ENCODE results near the gene RFTN2.
"Not testable (repeated sequence)": the region's sequence is repeated elsewhere in the genome, so short reads cannot be mapped to it uniquely, and the experiment has no call there.

Gene RFTN2, protein sequence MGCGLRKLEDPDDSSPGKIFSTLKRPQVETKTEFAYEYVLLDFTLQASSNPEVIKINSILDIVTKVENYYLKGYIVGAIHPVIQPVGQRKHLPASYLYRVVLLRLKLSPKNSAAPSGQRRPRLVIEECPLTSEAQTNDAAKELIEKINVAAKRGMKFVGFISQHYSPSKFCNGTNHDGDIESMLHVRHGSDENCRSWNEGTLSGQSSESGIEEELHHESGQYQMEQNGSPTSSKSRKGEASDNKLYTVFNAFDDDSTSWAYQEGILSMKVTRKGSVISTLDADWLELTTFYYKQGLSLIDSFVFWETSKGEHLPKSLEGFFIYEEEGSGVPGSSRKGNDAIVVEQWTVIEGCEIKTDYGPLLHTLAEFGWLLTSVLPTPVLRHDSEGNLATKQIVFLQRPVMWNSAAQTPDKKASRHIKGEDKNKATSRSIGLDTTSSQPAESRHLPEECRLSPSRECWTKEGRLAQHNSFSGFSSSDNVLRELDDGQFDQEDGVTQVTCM

DNA sequence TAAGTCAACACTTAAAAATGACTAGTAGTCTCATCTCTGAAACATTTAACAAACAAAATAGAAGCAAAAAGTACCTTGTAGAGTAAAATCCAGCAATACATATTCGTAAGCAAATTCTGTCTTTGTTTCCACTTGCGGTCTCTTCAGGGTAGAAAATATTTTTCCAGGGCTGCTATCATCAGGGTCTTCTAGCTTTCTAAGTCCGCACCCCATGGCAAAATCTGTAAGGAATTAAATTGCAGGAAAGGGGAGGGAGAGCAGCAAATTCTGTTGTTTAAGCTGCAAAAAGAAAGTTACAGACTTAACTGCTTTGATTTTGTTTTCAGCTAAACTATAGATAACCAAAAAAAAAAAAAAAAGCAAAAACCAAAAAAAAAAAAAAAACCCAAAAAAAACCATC lies at the start of gene RFTN2:
Gene RFTN2 (minus strand): TSS at position 342 of the 400 bp plus-strand sequence. CDS start 129 bp downstream, at position 213.
- no peak for DNase-seq

DNA sequence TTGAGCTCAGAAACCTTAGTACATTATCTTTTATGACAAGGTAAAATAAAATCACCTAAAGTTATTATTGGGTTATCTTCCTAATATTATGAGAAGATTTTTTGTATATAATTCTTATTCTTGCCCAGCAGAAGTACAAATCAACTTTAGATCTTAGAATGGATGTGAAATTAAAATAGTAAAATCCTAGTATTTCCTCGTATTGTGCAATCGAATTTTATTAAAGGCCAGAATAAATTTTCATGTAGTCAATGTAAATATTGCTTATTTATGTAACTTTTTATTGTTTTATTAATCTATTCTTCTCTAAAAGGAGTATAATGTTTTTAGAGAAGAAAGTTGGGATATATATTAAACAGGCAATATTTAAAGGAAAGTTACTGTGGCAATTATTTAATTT lies 42.5 kb upstream of the RFTN2 start:
- no peak for DNase-seq

- DNase-seq = no peak
Measured at GRCh38 chr2:197713271-197713670, 37.9 kb upstream of the RFTN2 start.

DNA sequence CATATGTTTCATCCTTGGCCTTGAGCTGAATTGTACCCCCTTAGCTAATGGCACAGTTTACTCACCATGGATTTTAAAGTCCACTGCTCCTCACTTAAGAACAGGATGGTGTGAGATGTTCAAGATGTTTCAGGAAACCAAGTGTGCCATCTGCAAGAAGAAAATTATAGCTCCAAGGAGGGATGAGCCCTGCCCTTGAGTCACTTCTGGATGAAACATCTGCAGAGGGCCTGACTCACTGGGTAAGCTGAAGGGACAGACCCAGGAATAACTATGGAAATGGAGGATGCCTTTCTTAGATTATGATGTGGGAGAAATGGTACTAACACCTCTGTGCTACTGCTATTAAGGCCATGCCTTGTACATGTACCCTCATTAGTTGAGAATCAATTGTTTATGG lies 36.2 kb upstream of the RFTN2 start:
- DNase-seq = no peak

DNA sequence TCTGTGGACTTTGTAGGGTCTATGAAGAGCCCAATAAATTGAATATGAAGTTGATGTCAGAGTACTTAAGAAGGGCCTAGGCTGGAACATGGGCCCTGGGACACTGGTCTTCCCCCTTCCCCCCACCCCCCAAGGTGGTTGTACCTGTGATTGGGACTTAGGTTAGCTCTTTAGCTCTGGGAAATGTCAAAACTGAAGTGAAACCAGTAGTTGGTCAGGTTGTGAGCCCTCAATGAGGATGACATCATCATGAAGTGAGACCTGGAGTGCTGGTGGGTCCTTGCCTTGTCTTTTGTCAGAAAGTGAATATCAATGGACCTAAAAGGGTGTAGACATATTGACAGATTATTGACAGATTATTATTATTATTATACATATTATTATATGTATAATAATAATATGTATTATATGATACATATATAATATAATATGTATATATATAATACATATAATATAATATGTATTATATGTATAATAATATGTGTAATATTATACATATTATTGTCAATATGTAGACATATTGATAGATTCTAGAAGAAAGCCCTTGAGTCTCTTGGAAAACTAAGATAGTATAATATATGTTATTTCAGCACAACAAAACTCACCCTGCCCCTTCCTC lies 35.1 kb upstream of the RFTN2 start:
- DNase-seq = peak; percentile 43

DNA sequence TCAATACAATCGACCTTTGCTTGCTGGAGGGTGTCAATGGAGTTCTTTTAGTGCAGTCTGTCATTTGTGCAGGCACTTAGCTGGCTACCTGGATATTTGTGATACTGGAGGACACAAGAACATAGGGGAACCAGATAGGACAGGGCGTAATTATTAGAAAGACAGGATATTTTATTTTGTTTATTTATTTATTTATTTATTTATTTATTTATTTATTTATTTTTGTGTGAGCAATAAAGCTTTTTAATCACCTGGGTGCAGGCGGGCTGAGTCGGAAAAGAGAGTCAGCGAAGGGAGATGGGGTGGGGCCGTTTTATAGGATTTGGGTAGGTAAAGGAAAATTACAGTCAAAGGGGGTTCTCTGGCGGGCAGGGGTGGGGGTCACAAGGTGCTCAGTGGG lies 33.8 kb upstream of the RFTN2 start:
- DNase-seq = not testable (repeated sequence)

DNA sequence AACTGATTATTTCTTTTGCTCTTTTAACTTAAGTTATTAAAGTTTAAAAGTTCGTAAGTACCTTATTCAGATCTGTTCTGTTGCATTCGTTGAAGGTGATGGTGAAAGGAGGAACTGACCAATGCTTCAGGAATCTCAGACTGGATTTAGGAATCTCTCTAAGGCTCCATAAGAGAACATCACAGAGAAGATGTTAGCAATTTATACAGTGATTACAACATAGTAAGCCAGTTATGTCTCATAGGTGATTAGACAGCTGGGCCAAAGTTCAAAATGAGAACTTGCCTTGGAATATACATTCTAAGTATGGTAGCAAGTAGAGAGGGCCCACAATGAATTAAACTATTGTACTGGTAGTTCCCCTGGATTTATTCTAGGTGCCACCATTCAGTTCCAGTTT lies 32.9 kb upstream of the RFTN2 start:
- DNase-seq = no peak

DNA sequence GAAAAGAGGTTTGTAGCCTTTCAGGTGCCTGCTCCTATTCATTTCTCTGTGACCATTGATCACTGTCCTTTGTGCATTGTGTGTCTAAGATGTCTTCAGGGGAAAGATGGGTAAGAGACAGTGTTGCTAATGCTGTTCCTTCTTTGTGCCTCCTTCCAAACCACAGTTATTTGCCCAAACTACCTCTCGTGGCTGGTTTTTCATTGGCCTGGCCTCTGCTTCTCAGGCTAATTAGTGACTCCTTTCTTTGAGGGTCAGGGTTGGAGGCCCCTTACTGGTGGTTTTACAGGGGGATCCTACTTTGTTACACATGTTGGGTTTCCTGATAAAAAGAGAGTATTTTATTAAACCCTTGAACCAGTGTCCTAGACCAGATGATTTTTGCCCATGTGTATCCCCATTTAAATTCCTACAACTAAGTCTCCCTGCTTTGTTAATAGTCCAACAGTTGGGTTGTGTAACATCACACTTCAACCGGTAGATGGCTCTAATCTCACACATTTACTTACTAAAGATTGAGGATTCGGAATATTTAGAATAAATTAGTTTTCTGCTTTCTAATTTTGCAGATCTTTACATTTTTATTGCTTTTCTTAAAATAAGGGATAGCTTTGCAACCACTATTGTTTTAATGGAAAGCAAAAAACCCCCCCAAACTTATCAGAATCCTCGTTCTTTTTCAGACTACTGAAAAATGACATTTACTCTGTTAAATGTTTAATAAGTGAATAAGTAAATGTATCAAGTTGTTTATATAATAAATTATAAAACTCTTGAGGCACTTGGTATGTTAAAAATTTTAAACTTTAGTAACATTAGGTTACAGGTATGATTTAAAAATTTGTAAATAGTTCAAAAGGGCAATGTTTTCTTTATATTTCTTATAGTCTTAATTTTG lies 32.2 kb upstream of the RFTN2 start:
- peak; percentile 39 for DNase-seq

DNA sequence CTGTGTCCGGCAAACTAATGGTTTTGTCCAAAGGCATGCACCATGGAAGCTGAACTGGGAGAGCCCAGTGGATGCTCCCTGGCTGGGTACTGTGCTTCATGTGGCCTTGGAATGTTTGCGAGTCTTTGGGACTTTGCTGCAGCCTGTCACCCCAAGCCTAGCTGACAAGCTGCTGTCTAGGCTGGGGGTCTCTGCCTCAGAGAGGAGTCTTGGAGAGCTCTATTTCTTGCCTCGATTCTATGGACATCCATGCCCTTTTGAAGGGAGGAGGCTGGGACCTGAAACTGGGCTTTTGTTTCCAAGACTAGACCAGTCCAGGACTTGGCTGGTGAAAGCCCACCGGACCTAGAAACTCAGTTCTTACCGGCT lies 31.4 kb upstream of the RFTN2 start:
- no peak for DNase-seq

DNA sequence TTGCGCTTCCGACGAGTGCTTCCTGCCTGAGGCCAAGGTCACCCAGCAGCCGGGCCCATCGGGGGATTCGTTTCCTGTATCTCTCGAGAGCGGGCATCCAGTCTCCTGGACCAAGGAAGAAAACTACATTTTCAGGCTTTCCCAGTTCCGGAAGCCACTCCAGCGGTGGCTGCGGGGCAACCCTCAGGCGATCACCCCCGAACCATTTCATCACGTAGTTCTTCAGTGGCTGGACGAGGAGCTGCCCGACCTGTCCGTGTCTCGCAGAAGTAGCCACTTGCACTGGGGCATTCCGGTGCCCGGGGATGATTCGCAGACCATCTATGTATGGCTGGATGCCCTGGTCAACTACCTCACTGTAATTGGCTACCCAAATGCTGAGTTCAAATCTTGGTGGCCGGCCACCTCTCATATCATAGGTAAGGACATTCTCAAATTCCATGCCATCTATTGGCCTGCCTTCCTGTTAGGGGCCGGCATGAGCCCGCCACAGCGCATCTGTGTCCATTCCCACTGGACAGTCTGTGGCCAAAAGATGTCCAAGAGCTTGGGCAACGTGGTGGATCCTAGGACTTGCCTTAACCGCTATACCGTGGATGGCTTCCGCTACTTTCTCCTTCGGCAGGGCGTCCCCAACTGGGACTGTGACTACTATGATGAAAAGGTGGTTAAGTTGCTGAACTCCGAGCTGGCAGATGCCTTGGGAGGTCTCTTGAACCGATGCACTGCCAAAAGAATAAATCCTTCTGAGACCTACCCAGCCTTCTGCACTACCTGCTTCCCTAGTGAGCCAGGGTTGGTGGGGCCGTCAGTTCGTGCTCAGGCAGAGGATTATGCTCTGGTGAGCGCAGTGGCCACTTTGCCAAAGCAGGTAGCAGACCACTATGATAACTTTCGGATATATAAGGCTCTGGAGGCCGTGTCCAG lies 30.8 kb upstream of the RFTN2 start:
- DNase-seq = peak; percentile 33

GRCh38 chr2:197705121-197705911 lies 29.9 kb upstream of the RFTN2 start, which contains the start of gene MARS2:
TSS of gene MARS2 (plus strand) at chr2:197705369. CDS start at chr2:197705406, 37 bp downstream.
- DNase-seq = peak; percentile 96

DNA sequence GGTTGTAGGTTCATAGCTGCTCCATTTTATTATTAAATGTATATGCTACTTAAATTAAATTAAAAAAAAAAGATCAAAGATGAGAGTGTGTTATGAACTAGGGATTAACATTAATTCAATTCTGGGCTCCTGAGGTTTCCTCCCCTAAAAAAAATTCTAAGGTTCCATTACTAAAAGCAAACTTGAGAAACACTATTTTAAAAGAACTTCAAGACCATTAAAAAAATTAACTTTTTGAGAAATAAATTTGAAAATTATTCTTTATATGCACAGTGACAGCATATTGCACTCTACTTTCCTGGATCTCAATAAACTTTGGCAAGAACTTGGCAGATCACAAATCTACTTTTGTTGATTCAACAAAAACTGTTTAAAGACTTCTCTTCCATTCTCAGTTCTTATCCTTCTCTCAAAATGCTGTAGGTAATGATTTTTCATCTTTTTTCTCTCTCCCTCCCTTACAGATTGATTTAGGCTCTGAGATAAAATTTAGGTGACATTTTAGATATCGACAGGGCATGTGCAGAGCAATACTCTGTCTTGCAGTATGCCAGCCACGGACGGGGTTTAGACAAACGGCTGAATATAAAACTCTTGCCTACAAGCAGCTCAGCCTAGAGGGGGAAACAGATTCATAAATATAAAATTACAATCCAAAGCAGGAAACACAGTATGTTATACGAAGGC lies 29.2 kb upstream of the RFTN2 start:
- DNase-seq = no peak

- DNase-seq = no peak
Measured at GRCh38 chr2:197700960-197701359, 25.6 kb upstream of the RFTN2 start.

DNA sequence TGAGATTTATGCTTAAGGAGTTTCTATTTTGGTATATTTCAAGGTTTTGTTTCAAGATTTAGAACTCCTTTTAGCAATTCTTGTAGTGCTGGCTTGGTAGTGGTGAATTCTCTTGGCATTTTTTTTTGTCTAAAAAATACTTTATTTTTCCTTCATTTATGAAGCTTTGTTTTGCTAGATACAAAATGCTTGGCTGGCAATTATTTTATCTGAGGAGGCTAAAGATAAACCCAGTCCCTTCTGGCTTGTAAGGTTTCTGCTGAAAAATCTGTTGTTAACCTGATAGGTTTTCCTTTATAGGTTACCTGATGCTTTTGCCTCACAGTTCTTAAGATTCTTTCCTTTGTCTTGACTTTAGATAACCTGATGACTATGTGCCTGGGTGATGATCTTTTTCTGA lies 24.3 kb upstream of the RFTN2 start:
- not testable (repeated sequence) for DNase-seq

- not testable (repeated sequence) for DNase-seq
Measured at GRCh38 chr2:197696571-197696970, 21.2 kb upstream of the RFTN2 start.

GRCh38 chr2:197695971-197696370 lies 20.6 kb upstream of the RFTN2 start:
- not testable (repeated sequence) for DNase-seq

- not testable (repeated sequence) for DNase-seq
Measured at GRCh38 chr2:197695206-197695605, 19.8 kb upstream of the RFTN2 start.

DNA sequence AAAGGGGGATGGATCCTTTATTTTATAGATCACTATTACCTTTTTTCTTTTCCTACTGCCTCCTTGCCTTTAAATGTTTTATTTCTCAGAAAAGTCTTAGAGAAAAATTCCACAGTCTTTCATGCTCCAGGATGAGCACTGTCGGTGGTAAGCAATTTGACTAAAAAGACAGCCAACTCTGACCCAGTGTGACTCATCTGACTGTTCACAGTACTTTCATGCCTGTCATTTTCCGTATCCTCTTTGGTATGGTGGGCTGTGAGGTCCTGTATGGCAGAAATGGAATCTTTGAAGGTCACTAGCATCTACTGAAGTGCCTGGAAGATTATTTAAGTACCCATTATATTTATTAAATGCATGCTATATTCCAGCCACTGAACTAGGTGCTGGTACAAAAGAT lies 2.1 kb upstream of the RFTN2 start:
- no peak for DNase-seq

DNA sequence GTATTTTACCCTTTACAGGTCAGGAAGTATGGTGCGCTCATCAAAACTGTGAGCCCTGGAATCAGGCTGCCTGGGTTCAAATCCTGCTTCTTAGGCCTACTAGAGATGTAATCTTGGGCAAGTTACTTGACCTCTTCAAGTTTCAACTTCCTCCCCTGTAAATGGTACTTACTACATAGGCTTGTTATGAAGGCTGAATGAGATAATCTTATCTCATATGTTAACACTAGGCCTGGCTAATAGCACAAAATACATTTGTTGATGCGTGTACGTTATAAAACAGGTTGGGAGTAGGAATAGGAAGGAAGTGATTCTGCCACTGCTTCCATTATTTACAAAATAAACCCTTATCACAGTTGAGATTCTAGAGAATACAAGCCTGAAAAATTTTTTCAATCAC lies 1.7 kb upstream of the RFTN2 start:
- no peak for DNase-seq

DNA sequence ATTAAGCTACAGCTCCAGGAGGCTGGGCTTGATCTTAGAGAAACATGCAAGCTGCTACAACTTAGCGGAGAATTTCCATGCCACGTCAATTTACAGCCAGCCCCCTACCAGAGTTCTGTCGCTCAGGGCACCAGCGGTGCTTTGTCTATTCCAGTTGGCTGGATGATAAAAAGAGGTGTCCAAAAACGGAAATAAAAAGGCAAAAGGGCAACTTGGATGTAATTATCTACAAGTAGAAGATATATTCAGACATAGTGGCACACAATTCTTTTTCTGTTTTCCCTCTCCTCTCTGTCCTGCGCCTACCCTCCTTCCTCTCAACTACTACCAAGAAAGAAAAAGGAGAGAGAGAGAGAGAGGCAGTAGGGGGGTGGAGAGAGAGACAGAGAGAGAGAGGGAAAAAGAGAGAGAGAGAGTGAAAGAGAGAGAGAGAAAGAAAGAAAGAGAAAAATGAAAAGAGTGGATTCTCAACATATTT lies 363 bp upstream of the RFTN2 start:
- no peak for DNase-seq

Data from RPMI8226 (cell line).